GM12872 (cell line): ENCODE data around the gene EIF3K.

Experiments used
- CTCF ChIP-seq: IDR thresholded peaks from 3 replicates; pipeline ENCODE4 v1.5.1; 2011; ENCODE audit warnings: low read depth, mild to moderate bottlenecking, low read length, moderate library complexity; ENCODE audit not compliant: insufficient read depth

Gene EIF3K

GRCh38 chr19:38657633-38658222 lies 38.7 kb downstream of the EIF3K start:
- TF ChIP-seq CTCF = no peak

GRCh38 chr19:38658462-38659306 lies 39.7 kb downstream of the EIF3K start:
- no peak for TF ChIP-seq CTCF

GRCh38 chr19:38660724-38661123 lies 41.7 kb downstream of the EIF3K start:
- TF ChIP-seq CTCF = no peak

- TF ChIP-seq CTCF = no peak
Observed at GRCh38 chr19:38661136-38661535, 42.1 kb downstream of the EIF3K start.

GRCh38 chr19:38661996-38662395 lies 43.0 kb downstream of the EIF3K start:
- TF ChIP-seq CTCF = no peak

- no peak for TF ChIP-seq CTCF
Observed at GRCh38 chr19:38662537-38663155, 43.7 kb downstream of the EIF3K start.

GRCh38 chr19:38663156-38663651 lies 44.2 kb downstream of the EIF3K start:
- no peak for TF ChIP-seq CTCF
